NCI-H1930 (cell line): ENCODE results near the gene GRID2IP.

Experiments used
- DNase-seq, 2 experiments: peaks; one replicate each; lab custom pipeline; 2025; lab: John Stamatoyannopoulos, UW

GRID2IP gene

GRCh38 chr7:6447581-6448199, 103.6 kb downstream of the GRID2IP start, which contains the start of gene DAGLB:
TSS of gene DAGLB (minus strand) at chr7:6447954. CDS start at chr7:6447842, 112 bp downstream.
- peak; percentile 91 to 95 for DNase-seq
